Neuronal stem cell (in vitro differentiated cells): ENCODE data around the gene DDX1.

Source experiments
- DNase-seq: peaks from one replicate; pipeline ENCODE4 v3.0.0-alpha.2; 2013; ENCODE audit warnings: low spot score
- H2AFZ ChIP-seq: one replicate; pipeline ENCODE4 v1.6.1; 2013; ENCODE audit warnings: mild to moderate bottlenecking, low read length, inconsistent platforms
- H2AK5ac ChIP-seq: 2 replicates; pipeline ENCODE4 v1.6.1; 2013; ENCODE audit warnings: low read depth, mild to moderate bottlenecking, inconsistent platforms, low read length, moderate library complexity, mixed read lengths
- H2BK120ac ChIP-seq: 2 replicates; pipeline ENCODE4 v1.6.1; 2013; ENCODE audit warnings: low read depth, mild to moderate bottlenecking, inconsistent platforms, low read length, moderate library complexity, mixed read lengths
- H2BK12ac ChIP-seq: one replicate; pipeline ENCODE4 v1.6.1; 2013; ENCODE audit warnings: low read length, inconsistent platforms
- H2BK15ac ChIP-seq: 2 replicates; pipeline ENCODE4 v1.6.1; 2013; ENCODE audit warnings: mild to moderate bottlenecking, low read length, inconsistent platforms, mixed read lengths
- H2BK5ac ChIP-seq: one replicate; pipeline ENCODE4 v1.6.1; 2013; ENCODE audit warnings: inconsistent platforms, mild to moderate bottlenecking, low read length, moderate library complexity
- H3K14ac ChIP-seq: one replicate; pipeline ENCODE4 v1.6.1; 2013; ENCODE audit warnings: low read length, inconsistent platforms
- H3K18ac ChIP-seq: 2 replicates; pipeline ENCODE4 v1.6.1; 2013; ENCODE audit warnings: low read length, inconsistent platforms
- H3K23ac ChIP-seq: 2 replicates; pipeline ENCODE4 v1.6.1; 2013; ENCODE audit warnings: low read depth, mild to moderate bottlenecking, mixed read lengths, low read length, inconsistent platforms; ENCODE audit not compliant: poor library complexity
- H3K27ac ChIP-seq: replicated peaks from 3 replicates; pipeline ENCODE4 v1.5.1; 2013; ENCODE audit warnings: low read length, inconsistent platforms
- H3K27me3 ChIP-seq, 3 experiments: 2 replicates each; pipeline ENCODE4 v1.6.1; 2013; ENCODE audit warnings: low read length in 3 of 3, mild to moderate bottlenecking in 2 of 3, inconsistent platforms in 1 of 3, low read depth in 1 of 3, mixed read lengths in 1 of 3, moderate library complexity in 1 of 3; ENCODE audit not compliant: control insufficient read depth in 3 of 3, insufficient read depth in 3 of 3
- H3K36me3 ChIP-seq, 2 donors: replicated peaks in 1 of 2; 2 replicates each; pipeline ENCODE4 v1.6.1; 2013; ENCODE audit warnings: low read length in 2 of 2; ENCODE audit not compliant: control insufficient read depth in 2 of 2, insufficient read depth in 2 of 2
- H3K4ac ChIP-seq: 2 replicates; pipeline ENCODE4 v1.6.1; 2013; ENCODE audit warnings: inconsistent platforms, mild to moderate bottlenecking, low read length, moderate library complexity
- H3K4me1 ChIP-seq, 2 donors: 1 replicate in 1 of 2; 2 replicates in 1 of 2; pipeline ENCODE4 v1.6.1; 2013; ENCODE audit warnings: low read length in 2 of 2, low read depth in 1 of 2; ENCODE audit not compliant: control insufficient read depth in 2 of 2, insufficient read depth in 1 of 2
- H3K4me2 ChIP-seq: one replicate; pipeline ENCODE4 v1.6.1; 2013; ENCODE audit warnings: mild to moderate bottlenecking, low read length, inconsistent platforms; ENCODE audit not compliant: insufficient read depth, poor library complexity, severe bottlenecking
- H3K4me3 ChIP-seq, 2 donors: 2 replicates each; pipeline ENCODE4 v1.5.1; 2013; ENCODE audit warnings: low read length in 2 of 2, mild to moderate bottlenecking in 2 of 2, inconsistent platforms in 1 of 2, moderate library complexity in 1 of 2
- H3K79me1 ChIP-seq: one replicate; pipeline ENCODE4 v1.6.1; 2013; ENCODE audit warnings: low read depth, mild to moderate bottlenecking, inconsistent platforms, low read length, moderate library complexity
- H3K9ac ChIP-seq: one replicate; pipeline ENCODE4 v1.6.1; 2013; ENCODE audit warnings: mild to moderate bottlenecking, low read depth, low read length, inconsistent platforms; ENCODE audit not compliant: poor library complexity
- H3K9me3 ChIP-seq, 2 donors: replicated peaks in 1 of 2; 2 replicates each; pipeline versions ENCODE3 to v1.6.1; 2013; ENCODE audit warnings: low read length in 2 of 2, mild to moderate bottlenecking in 2 of 2, inconsistent platforms in 1 of 2, low read depth in 1 of 2, mixed read lengths in 1 of 2, moderate library complexity in 1 of 2; ENCODE audit not compliant: control insufficient read depth in 2 of 2, insufficient read depth in 1 of 2
- H4K8ac ChIP-seq: one replicate; pipeline ENCODE4 v1.6.1; 2013; ENCODE audit warnings: low read depth, mild to moderate bottlenecking, inconsistent platforms, low read length, moderate library complexity
- H4K91ac ChIP-seq: one replicate; pipeline ENCODE4 v1.6.1; 2013; ENCODE audit warnings: low read length, low read depth, mild to moderate bottlenecking, inconsistent platforms; ENCODE audit not compliant: poor library complexity
- WGBS, 2 donors: extraction: QIAGEN DNeasy Blood & Tissue Kit; methylation state at CpG; one replicate each; pipeline ENCODE4 v1.1.7; 2013; ENCODE audit warnings: missing lambda C conversion rate in 2 of 2, mixed read lengths in 1 of 2; ENCODE audit not compliant: insufficient read length in 2 of 2, insufficient replicate concordance in 1 of 2; ENCODE audit errors: extremely low coverage in 2 of 2; 5-methylcytosine and 5-hydroxymethylcytosine counted together

DDX1 gene

GRCh38 chr2:15640784-15641183 lies 49.1 kb downstream of the DDX1 start:
- no peak overlapping the region for H4K91ac ChIP-seq
- H2BK15ac ChIP-seq, result no peak overlapping the region
- H3K23ac ChIP-seq, result no peak overlapping the region
- H3K4me3 ChIP-seq, result no peak overlapping the region
- no peak overlapping the region for H3K4ac ChIP-seq
- peaks cover 6 to 16% of the 10 kb centered on the region in 2 donors for H3K9me3 ChIP-seq
- no peaks in the 10 kb centered on the region for H3K27me3 ChIP-seq
- no peak overlapping the region for H3K18ac ChIP-seq
- no peak overlapping the region for H2AK5ac ChIP-seq
- H2BK12ac ChIP-seq, result no peak overlapping the region
- H4K8ac ChIP-seq, result no peak overlapping the region
- peaks cover 0 to 35% of the 10 kb centered on the region in 2 donors for H3K36me3 ChIP-seq
- no peak overlapping the region for H3K4me2 ChIP-seq
- WGBS, 2 donors, result 100% methylated on average over 1 of the region's 2 CpGs
- H2AFZ ChIP-seq, result no peak overlapping the region
- DNase-seq, result no peak
- peaks cover 19 to 26% of the 10 kb centered on the region in 2 donors for H3K4me1 ChIP-seq
- H3K79me1 ChIP-seq, result no peaks in the 10 kb centered on the region
- no peak overlapping the region for H2BK5ac ChIP-seq
- no peak overlapping the region for H3K9ac ChIP-seq
- H3K27ac ChIP-seq, result no peak overlapping the region
- H2BK120ac ChIP-seq, result no peak overlapping the region
- no peak overlapping the region for H3K14ac ChIP-seq

- no peak overlapping the region for H3K27ac ChIP-seq
- H3K18ac ChIP-seq, result no peak overlapping the region
- no peak overlapping the region for H2BK5ac ChIP-seq
- no peak overlapping the region for H3K4me3 ChIP-seq
- peaks cover 6 to 16% of the 10 kb centered on the region in 2 donors for H3K9me3 ChIP-seq
- no peak overlapping the region for H3K23ac ChIP-seq
- H3K9ac ChIP-seq, result no peak overlapping the region
- H3K27me3 ChIP-seq, result no peaks in the 10 kb centered on the region
- peaks cover 19 to 30% of the 10 kb centered on the region in 2 donors for H3K4me1 ChIP-seq
- no peak overlapping the region for H3K4me2 ChIP-seq
- WGBS, 2 donors, result no CpG with 5 or more reads among the region's 1 CpG
- H4K8ac ChIP-seq, result no peak overlapping the region
- no peaks in the 10 kb centered on the region for H3K79me1 ChIP-seq
- no peak overlapping the region for H2AK5ac ChIP-seq
- no peak overlapping the region for H2BK15ac ChIP-seq
- H2AFZ ChIP-seq, result no peak overlapping the region
- H3K36me3 ChIP-seq, result peaks cover 0 to 27% of the 10 kb centered on the region in 2 donors
- no peak overlapping the region for H2BK12ac ChIP-seq
- H2BK120ac ChIP-seq, result no peak overlapping the region
- DNase-seq, result no peak
- no peak overlapping the region for H3K14ac ChIP-seq
- no peak overlapping the region for H4K91ac ChIP-seq
- no peak overlapping the region for H3K4ac ChIP-seq
Observed at GRCh38 chr2:15641530-15641982, 49.9 kb downstream of the DDX1 start.

DNA sequence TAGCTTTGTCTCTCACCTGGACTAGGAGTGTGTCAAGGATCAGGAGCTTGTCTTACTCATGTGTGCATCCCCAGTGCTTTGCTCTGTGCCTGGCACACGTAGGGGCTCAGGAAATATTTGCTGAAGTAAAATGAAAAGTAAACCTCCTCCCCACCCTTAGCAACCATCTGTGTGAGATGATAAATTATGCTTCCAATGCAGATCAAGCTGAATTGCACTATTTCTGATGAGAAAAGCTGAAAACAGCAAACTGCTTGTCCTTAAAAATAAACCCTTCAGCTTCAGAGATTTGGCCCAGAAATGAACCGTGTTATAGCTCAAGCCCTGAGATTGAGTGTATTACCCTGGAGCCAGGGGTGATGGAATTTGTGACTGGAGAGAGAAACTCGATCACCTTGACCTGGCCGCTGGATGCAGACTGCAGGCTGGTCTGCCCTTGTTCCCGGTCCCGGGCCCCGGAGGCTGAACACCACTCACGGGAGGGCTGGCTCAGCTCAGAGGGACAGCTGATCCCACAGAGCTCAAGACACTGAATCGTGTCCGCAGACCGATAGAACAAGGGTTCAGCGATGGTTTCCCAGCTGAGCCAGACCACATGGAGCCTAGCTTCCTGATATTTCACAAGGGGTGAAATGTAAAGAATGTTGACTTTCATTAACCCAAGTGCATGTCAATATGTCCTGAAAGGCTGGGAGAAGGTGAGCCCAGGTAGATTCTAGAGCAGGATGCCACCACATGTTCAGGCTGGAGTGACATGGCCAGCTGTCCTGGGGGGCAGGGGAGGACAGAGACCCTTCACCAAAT lies 50.5 kb downstream of the DDX1 start:
- Histone ChIP-seq H3K14ac (no peak overlapping the region), H3K18ac (peak overlapping the region; percentile 44), H2AFZ (no peak overlapping the region), H3K23ac (no peak overlapping the region), H4K8ac (no peak overlapping the region), H2BK12ac (peak overlapping the region; percentile 30), H2AK5ac (peak overlapping the region; percentile 44), H3K4me1 (peaks cover 17 to 30% of the 10 kb centered on the region in 2 donors), H3K4ac (no peak overlapping the region), H3K4me3 (no peak overlapping the region), H2BK120ac (no peak overlapping the region), H3K9me3 (peaks cover 6 to 16% of the 10 kb centered on the region in 2 donors), H4K91ac (no peak overlapping the region), H3K9ac (no peak overlapping the region), H3K27ac (peak overlapping the region; percentile 62), H2BK5ac (no peak overlapping the region), H3K79me1 (no peaks in the 10 kb centered on the region), H2BK15ac (peak overlapping the region; percentile 13), H3K27me3 (no peaks in the 10 kb centered on the region), H3K4me2 (no peak overlapping the region), H3K36me3 (peaks cover 0 to 23% of the 10 kb centered on the region in 2 donors)
- peak; percentile 6 for DNase-seq
- WGBS, 2 donors, result no CpG with 5 or more reads among the region's 12 CpGs

DNA sequence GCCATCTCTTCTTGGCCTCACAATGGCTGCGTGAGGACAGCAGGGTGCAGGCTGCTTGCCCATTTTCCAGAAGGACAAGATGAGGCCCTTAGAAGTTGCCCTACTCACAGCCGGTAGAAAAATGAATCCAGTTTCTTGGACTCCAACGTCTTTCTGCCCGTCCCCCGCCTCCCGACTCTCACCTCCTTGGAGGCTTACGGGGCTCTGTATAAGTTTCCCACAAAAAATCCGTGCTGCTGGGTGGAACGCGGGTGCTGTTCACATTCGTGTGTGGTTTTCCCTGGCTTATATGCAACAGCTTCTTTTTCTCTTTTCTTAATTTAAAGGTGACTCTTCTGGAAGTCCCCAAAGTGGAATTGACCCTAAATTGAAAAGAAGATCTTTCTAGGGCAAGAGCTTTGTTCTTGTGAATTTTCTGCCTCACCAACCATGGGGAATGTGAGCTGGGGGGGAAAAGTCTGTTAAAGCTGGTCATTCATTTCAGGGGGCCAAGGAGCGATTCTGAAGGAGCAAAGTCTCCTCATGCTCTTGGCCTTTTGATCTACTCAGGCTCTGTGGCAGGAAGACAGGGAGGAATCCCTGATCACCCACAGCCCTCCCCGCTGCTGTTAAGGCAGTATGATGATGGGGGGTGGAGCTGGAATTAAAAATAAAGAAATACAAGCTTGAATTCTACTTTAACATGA lies 51.3 kb downstream of the DDX1 start:
- no CpG with 5 or more reads among the region's 13 CpGs for WGBS, 2 donors
- Histone ChIP-seq H4K8ac (no peak overlapping the region), H4K91ac (no peak overlapping the region), H3K27me3 (no peaks in the 10 kb centered on the region), H2BK15ac (peak overlapping the region; percentile 11), H3K4me2 (no peak overlapping the region), H3K9ac (no peak overlapping the region), H3K36me3 (peaks cover 0 to 19% of the 10 kb centered on the region in 2 donors), H2BK120ac (no peak overlapping the region), H2AK5ac (peak overlapping the region; percentile 44), H3K14ac (no peak overlapping the region), H2BK5ac (no peak overlapping the region), H3K4ac (no peak overlapping the region), H3K9me3 (peaks cover 6 to 16% of the 10 kb centered on the region in 2 donors), H3K79me1 (no peaks in the 10 kb centered on the region), H3K23ac (no peak overlapping the region), H3K4me1 (peaks cover 13 to 25% of the 10 kb centered on the region in 2 donors), H3K27ac (peak overlapping the region; percentile 62), H3K4me3 (no peak overlapping the region), H3K18ac (peak overlapping the region; percentile 4), H2BK12ac (peak overlapping the region; percentile 30), H2AFZ (no peak overlapping the region)
- peak; percentile 78 for DNase-seq
